Muscle layer of colon (tissue), 2 donors: Measurements from ENCODE around the gene NR1H3.

Source experiments
- H3K27ac ChIP-seq: one replicate; pipeline ENCODE4 v1.7.0; 2013; ENCODE audit warnings: low read depth, mild to moderate bottlenecking, low read length, moderate library complexity
- H3K27me3 ChIP-seq, 2 donors: one replicate each; pipeline ENCODE4 v1.7.0; 2013; ENCODE audit warnings: low read length in 2 of 2, mild to moderate bottlenecking in 2 of 2; ENCODE audit not compliant: insufficient read depth in 2 of 2, control insufficient read depth in 1 of 2
- H3K36me3 ChIP-seq: one replicate; pipeline ENCODE4 v1.7.0; 2013; ENCODE audit warnings: mild to moderate bottlenecking, low read length; ENCODE audit not compliant: insufficient read depth
- H3K4me1 ChIP-seq: one replicate; pipeline ENCODE4 v1.7.0; 2013; ENCODE audit warnings: mild to moderate bottlenecking, low read length; ENCODE audit not compliant: insufficient read depth
- H3K4me3 ChIP-seq, 2 donors: one replicate each; pipeline ENCODE4 v1.7.0; 2013; ENCODE audit warnings: low read length in 2 of 2, low read depth in 1 of 2, mild to moderate bottlenecking in 1 of 2, moderate library complexity in 1 of 2
- H3K9ac ChIP-seq: one replicate; pipeline ENCODE4 v1.7.0; 2013; ENCODE audit warnings: low read length
- H3K9me3 ChIP-seq: one replicate; pipeline ENCODE4 v1.7.0; 2013; ENCODE audit warnings: mild to moderate bottlenecking, low read length
- donor health status: abdominal sarcoma.
- donor health status: Adenocarcinoma of cecum.

Gene NR1H3

DNA sequence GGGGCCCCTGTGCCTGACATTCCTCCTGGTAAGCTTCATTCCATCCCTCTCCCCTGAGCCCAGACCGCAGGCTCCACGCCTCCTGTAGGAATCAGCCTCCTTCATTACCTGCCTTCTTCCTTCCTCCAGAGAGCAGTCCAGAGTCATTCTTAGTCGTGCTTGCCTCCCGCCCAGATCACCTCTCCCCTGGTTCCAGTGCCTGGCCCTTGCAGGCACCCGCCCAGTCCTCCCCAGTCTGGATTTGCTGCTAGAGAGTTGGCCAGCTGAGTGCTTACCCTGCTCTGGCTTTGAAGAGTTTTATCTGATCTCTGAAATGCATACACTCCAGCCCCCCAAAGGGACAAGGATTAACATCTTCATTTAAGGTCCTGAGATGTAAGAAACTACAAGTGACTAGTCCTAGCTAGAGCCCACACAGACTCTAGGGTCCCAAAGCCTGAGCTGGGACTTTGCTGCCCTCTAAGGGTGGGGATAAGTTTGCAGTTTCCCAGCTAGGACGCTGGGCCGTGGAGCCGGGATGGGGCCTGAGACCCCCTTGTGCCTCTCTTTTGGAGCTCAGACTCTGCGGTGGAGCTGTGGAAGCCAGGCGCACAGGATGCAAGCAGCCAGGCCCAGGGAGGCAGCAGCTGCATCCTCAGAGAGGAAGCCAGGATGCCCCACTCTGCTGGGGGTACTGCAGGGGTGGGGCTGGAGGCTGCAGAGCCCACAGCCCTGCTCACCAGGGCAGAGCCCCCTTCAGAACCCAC lies 1.6 kb downstream of the NR1H3 start:
- Histone ChIP-seq H3K4me3 (peak overlapping the region in 1 of 2 donors; percentile 3), H3K9ac (no peak overlapping the region), H3K27ac (peak overlapping the region; percentile 14), H3K9me3 (no peaks in the 10 kb centered on the region), H3K4me1 (peaks cover 41% of the 10 kb centered on the region), H3K27me3 (no peaks in the 10 kb centered on the region), H3K36me3 (no peaks in the 10 kb centered on the region)

DNA sequence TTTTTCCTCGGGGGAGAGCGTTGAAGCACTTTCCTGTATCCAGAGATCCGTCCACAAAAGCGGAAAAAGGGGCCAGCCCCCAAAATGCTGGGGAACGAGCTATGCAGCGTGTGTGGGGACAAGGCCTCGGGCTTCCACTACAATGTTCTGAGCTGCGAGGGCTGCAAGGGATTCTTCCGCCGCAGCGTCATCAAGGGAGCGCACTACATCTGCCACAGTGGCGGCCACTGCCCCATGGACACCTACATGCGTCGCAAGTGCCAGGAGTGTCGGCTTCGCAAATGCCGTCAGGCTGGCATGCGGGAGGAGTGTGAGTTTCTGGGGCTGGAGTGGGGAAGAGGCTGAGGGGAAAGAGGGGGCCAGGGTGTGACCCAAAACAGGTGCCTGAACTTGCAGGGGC lies 2.6 kb downstream of the NR1H3 start:
- Histone ChIP-seq H3K4me3 (no peak overlapping the region), H3K27ac (no peak overlapping the region), H3K36me3 (no peaks in the 10 kb centered on the region), H3K9me3 (no peaks in the 10 kb centered on the region), H3K4me1 (peaks cover 36% of the 10 kb centered on the region), H3K27me3 (no peaks in the 10 kb centered on the region), H3K9ac (no peak overlapping the region)

DNA sequence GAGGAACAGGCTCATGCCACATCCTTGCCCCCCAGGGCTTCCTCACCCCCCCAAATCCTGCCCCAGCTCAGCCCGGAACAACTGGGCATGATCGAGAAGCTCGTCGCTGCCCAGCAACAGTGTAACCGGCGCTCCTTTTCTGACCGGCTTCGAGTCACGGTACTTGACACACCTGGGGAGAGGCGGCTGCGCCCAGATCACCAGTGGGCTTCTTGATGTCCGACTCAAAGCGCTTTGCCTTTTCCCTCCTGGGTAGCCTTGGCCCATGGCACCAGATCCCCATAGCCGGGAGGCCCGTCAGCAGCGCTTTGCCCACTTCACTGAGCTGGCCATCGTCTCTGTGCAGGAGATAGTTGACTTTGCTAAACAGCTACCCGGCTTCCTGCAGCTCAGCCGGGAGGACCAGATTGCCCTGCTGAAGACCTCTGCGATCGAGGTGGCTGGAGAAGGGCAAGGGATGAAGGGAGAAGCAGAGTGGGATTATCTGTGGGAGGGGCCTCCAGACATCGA lies 3.5 kb downstream of the NR1H3 start:
- no peaks in the 10 kb centered on the region for H3K27me3 ChIP-seq
- no peak overlapping the region for H3K27ac ChIP-seq
- no peaks in the 10 kb centered on the region for H3K9me3 ChIP-seq
- H3K4me1 ChIP-seq, result peaks cover 36% of the 10 kb centered on the region
- no peak overlapping the region for H3K4me3 ChIP-seq
- H3K36me3 ChIP-seq, result no peaks in the 10 kb centered on the region
- no peak overlapping the region for H3K9ac ChIP-seq

DNA sequence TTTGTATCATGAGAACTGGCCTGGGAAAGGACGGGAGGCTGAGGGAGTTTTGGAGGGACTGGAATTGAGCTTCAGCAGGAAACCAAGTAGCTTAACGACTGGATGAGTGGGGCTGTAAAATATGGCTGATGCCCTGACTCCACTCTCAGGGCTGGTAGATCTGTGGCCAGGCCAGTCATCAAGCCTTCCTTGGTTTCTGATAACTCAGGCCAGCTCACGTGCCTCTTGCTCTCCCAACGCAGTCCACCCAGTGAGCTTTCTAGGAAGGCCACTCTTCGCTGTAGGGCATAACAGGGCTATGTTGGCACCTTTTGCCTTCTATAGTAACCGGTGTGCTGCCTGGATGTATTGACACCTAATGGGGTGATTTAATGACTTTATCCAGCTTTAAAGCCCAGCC lies 6.3 kb downstream of the NR1H3 start:
- Histone ChIP-seq H3K9ac (no peak overlapping the region), H3K27me3 (no peaks in the 10 kb centered on the region), H3K36me3 (no peaks in the 10 kb centered on the region), H3K4me3 (no peak overlapping the region), H3K9me3 (no peaks in the 10 kb centered on the region), H3K4me1 (peaks cover 25% of the 10 kb centered on the region), H3K27ac (no peak overlapping the region)

DNA sequence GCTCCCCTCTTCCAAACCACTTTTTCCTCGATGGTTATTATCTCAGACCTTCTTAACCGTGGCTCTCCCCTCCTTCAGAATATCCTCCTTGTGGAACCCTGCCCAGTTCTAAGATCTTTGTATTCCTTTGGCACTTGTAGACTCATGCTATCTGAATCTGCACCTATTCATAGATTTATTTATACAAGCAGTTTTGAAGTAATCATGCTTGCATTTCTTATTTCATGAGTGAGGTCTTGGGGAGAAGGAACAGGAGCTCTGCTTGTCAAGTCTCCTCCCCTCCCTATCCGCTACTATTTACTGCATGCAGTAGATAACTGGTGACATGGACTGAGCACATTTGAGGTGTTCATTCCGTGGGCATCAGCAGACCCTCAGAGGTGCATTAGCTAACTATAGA lies 6.7 kb downstream of the NR1H3 start:
- no peak overlapping the region for H3K4me3 ChIP-seq
- H3K9me3 ChIP-seq, result no peaks in the 10 kb centered on the region
- H3K4me1 ChIP-seq, result peaks cover 22% of the 10 kb centered on the region
- no peak overlapping the region for H3K27ac ChIP-seq
- no peaks in the 10 kb centered on the region for H3K27me3 ChIP-seq
- no peak overlapping the region for H3K9ac ChIP-seq
- H3K36me3 ChIP-seq, result no peaks in the 10 kb centered on the region

DNA sequence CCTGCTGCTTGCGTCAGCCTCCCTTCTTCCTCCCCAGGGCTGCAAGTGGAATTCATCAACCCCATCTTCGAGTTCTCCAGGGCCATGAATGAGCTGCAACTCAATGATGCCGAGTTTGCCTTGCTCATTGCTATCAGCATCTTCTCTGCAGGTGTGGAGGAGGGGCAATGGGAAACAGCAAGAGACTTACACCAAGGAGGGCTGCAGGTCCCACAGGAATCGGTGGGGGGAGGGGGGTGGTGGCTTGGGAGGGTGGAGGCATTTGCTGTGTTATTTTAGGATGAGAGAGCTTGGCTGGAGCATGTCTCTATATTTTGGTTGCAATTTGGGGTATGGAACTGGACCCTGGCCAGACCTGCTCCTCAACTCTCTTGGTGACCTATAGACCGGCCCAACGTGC lies 10.1 kb downstream of the NR1H3 start:
- peaks cover 34% of the 10 kb centered on the region for H3K4me1 ChIP-seq

DNA sequence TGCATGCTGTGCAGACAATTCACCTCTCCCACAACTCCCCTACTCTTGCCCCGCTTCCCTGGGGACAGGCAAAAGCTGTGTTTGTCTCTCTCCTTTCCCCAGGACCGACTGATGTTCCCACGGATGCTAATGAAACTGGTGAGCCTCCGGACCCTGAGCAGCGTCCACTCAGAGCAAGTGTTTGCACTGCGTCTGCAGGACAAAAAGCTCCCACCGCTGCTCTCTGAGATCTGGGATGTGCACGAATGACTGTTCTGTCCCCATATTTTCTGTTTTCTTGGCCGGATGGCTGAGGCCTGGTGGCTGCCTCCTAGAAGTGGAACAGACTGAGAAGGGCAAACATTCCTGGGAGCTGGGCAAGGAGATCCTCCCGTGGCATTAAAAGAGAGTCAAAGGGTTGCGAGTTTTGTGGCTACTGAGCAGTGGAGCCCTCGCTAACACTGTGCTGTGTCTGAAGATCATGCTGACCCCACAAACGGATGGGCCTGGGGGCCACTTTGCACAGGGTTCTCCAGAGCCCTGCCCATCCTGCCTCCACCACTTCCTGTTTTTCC lies 10.7 kb downstream of the NR1H3 start:
- Histone ChIP-seq H3K27me3 (no peaks in the 10 kb centered on the region), H3K9me3 (no peaks in the 10 kb centered on the region), H3K9ac (no peak overlapping the region), H3K4me3 (peak overlapping the region in 1 of 2 donors; percentile 78), H3K4me1 (peaks cover 34% of the 10 kb centered on the region), H3K36me3 (no peaks in the 10 kb centered on the region), H3K27ac (peak overlapping the region; percentile 100)

More for the DNA sequence above, 10.1 kb downstream of the NR1H3 start:
- Histone ChIP-seq H3K4me3 (no peak overlapping the region), H3K27ac (no peak overlapping the region), H3K36me3 (no peaks in the 10 kb centered on the region), H3K9me3 (no peaks in the 10 kb centered on the region), H3K27me3 (no peaks in the 10 kb centered on the region), H3K9ac (no peak overlapping the region)

DNA sequence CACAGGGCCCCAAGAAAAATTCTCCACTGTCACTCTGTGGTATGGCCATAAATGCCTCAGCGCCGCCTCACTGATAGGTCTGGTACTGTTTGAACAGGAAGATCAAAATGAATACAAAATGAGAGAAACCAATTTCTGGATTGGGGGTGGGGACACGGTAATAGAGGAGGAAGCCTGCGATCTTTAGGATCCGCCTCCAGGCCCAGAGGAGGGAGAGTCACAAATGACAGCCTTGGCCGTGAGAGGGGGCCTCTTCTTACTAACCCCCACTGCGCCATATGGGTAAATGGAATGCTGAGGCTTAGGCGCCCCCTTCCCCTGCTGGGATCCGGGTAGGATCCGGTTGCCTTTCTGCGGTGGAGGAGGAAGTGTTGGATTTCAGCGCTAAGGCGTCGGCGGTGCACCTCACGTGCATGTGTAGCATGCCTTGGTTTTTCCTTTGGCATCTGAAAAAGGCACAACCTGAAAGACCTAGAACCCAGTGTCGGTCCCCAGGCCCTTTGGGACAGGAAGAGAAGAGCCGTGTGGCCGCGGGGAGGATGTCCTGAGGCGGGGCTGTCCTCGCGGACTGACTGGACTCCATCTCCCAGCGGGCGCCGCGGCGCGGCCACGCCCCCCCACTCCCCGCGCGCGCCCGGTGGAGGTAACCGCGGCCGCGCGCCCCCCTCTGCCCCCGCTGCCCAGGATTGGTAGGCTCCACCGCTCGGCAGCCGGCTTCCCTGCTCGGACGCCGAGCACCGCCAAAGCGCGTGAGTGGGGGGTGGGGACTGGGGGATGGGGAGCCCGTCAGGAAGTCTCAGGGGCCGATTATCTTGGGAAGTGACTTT lies 11.4 kb downstream of the NR1H3 start:
- H3K4me3 ChIP-seq, result peak overlapping the region; percentile 70 to 78
- H3K4me1 ChIP-seq, result peaks cover 34% of the 10 kb centered on the region
- no peaks in the 10 kb centered on the region for H3K36me3 ChIP-seq
- peak overlapping the region; percentile 100 for H3K27ac ChIP-seq
- no peak overlapping the region for H3K9ac ChIP-seq
- H3K27me3 ChIP-seq, result no peaks in the 10 kb centered on the region
- no peaks in the 10 kb centered on the region for H3K9me3 ChIP-seq

DNA sequence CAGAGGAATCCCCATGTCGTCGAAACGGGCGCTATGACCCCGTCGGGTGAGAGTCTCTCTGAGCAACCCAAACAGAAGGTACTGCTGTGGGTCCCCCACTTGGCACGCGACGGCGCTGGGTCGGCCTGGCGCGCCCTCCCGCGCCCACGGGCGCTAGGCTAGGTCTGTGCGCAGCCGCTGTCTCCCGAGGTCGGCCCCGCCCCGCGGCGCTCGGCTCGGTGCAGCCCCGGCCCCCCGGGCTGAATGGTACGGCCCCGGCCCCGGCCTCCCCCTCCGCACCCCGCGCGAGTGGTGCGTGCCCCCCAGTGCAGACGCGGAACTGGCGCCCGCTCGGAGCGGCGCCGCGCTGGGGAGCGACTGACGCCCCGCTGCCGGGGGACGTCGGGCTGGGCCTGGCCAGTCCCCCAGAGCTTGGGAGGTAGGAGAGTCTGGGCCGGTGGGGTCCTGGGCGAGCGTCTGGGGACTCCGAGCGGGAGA lies 12.1 kb downstream of the NR1H3 start, which contains the start of gene MADD:
Gene MADD, plus strand, starts transcription at position 305 of the 477 bp plus-strand sequence.
- peaks cover 2% of the 10 kb centered on the region for H3K36me3 ChIP-seq
- peaks cover 34% of the 10 kb centered on the region for H3K4me1 ChIP-seq
- peak within 1 kb of the TSS; percentile 70 to 78 for H3K4me3 ChIP-seq
- H3K27ac ChIP-seq, result peak within 1 kb of the TSS; percentile 100
- peak within 1 kb of the TSS; percentile 7 for H3K9ac ChIP-seq
- no peaks in the 10 kb centered on the region for H3K9me3 ChIP-seq
- no peaks in the 10 kb centered on the region for H3K27me3 ChIP-seq

DNA sequence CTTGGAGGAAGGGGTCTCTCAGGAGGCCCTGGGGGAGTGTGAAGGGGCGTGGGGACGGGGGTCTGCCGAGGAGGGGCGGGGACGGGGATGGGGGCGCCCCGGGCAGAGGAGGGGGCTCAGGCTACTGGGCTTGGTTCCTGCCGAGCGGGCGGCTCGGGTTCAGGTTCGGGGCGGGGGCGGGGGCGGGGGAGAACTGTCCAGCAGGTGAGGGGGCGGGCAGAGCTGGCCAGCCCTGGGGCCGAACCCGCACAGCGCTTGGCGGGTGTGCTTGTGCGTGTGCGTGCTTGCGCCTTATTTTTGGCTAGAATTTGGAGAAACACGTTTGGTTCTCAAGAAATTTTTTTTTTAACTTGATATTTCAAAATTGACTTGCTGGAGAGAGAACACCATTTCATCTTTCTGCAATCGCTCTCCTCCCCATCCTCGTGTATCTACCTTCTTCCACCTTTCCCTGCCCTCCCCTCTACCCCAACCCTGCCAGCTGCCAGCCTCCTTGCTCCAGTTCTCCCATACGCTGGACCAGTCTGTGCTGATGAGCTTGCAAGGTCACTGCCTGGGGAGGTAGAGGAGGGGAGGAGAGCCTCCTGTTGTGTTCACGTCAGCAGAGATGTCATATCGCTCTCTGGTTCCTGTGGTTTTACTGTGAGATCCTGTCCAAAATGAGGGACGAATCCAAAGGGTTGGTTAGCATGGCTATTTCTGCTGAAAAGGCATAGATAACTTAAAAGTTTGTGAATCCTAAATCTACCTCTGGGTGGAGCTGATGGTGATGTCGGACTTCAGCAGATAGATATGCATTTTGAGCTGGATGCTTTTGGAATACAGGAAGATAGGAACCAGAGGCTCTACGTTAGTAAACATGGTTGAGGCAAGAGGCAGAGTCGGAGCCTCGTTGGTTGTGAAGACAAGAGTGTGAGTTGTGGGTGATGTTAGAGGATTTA lies 12.8 kb downstream of the NR1H3 start:
- peaks cover 34% of the 10 kb centered on the region for H3K4me1 ChIP-seq
- H3K9me3 ChIP-seq, result no peaks in the 10 kb centered on the region
- H3K27ac ChIP-seq, result peak overlapping the region; percentile 100
- H3K27me3 ChIP-seq, result no peaks in the 10 kb centered on the region
- H3K36me3 ChIP-seq, result peaks cover 10% of the 10 kb centered on the region
- peak overlapping the region; percentile 7 for H3K9ac ChIP-seq
- H3K4me3 ChIP-seq, result peak overlapping the region; percentile 70 to 78
